HG02852 (cell line): ENCODE results near the gene CDC42SE2.
"Not testable (repeated sequence)": the region's sequence is repeated elsewhere in the genome, so short reads cannot be mapped to it uniquely, and the experiment has no call there.

Experiments used
- ATAC-seq: cut with Tn5 transposase; IDR thresholded peaks from one replicate; pipeline ENCODE4 v1.9.1; 2021; ENCODE audit warnings: mild to moderate bottlenecking, moderate library complexity; ENCODE audit not compliant: unreplicated experiment

CDC42SE2 gene

DNA sequence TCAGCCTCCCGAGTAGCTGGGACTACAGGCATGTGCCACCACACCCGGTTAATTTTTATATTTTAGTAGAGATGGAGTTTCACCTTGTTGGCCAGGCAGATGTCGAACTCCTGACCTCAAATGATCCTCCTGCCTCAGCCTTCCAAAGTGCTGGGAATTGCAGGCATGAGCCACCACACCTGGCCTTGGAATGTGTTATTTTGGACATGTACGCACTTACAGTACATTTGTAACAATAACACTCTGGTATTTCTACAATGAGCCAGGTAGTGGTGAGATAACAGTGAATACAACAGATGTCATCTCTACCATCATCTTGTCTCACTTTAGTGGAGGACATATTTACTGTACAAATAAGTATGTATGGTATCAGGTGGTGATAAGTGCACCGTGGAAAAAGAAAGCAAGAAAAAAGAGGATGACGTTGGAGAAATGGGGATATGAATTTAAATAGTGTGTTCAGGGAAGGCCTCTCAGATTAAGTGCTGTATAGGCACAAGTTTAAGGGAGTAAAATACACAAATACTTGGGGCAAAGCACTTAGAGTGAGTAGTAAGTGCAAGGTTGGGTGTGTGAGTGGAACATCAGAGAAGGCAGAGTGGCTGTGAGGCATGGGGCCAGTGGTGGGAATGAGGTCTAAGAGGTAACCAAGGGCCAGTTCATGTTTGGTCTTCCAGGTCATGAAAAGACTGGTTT, 100.1 kb downstream of the CDC42SE2 start:
- ATAC-seq: no peak

- no peak for ATAC-seq
Observed at GRCh38 chr5:131364507-131365050, 100.7 kb downstream of the CDC42SE2 start.

- no peak for ATAC-seq
Observed at GRCh38 chr5:131366428-131366827, 102.6 kb downstream of the CDC42SE2 start.

DNA sequence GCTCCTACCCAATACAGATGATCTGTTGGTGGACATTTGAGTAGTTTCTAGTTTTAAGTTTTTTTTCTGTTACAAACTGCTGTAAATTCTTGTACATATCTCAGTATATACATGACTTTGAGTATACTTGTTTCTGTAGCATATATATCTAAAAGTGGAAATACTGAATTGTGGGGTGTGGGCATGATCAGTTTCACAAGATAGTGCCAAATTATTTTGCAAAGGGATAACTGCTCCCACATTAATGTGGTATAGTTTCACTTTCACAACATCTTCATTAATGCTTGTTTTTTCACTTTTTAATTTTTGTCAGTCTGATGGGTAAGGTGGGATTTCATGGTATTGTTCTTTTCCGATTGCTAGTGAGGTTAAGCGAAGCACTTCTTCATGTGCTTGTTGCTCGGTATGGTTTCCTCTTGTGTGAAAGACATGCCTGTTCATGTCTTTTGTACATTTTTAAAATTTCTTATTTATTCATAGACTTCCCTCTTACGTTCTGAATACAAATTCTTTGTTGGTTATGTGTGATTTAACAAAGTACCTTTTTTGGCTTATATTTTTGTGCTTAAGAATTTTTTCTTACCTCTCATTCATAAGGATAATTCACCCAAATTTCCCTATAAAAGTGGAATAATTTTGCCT, 103.5 kb downstream of the CDC42SE2 start:
- ATAC-seq: no peak

GRCh38 chr5:131368866-131369265, 105.0 kb downstream of the CDC42SE2 start:
- ATAC-seq: no peak

- no peak for ATAC-seq
Observed at GRCh38 chr5:131369558-131369957, 105.7 kb downstream of the CDC42SE2 start.

GRCh38 chr5:131371835-131372234, 108.0 kb downstream of the CDC42SE2 start:
- ATAC-seq: no peak

DNA sequence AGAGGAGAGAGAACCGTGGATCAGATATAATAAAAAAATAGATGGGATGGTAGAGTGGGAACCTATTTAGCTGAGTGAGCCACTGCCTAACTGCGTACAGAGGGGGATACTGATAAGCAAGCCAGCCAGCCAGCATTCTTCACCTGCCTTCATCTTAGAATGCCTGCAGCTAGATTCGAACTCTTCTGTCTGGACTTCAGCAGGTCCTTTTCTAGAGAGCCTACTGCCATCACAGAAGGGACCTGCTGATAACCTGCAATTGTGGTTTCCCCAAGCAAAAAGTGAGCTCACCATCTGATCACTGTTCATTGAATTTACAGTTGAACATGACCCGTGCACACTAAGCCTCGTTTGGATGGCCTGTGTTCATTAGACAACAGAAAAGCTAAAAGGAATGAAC, 109.4 kb downstream of the CDC42SE2 start:
- ATAC-seq: no peak

- ATAC-seq: no peak
Observed at GRCh38 chr5:131375351-131375750, 111.5 kb downstream of the CDC42SE2 start.

DNA sequence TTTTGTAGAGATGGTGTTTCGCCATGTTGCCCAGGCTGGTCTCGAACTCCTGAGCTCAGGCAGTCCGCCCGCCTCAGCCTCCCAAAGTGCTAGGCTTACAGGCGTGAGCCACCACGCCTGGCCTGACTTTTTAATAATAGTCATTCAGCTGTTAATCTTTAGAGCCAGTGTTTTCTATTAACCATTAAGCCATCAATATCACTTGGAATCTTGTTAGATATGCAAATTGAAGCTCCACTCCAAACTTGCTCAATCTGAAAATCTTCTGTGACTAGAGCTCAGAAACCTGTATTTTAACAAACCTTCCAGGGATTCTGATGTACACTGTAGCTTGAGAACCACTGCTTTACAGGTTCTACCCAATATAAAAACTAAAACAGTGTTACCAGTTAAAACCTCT, 113.5 kb downstream of the CDC42SE2 start:
- no peak for ATAC-seq

DNA sequence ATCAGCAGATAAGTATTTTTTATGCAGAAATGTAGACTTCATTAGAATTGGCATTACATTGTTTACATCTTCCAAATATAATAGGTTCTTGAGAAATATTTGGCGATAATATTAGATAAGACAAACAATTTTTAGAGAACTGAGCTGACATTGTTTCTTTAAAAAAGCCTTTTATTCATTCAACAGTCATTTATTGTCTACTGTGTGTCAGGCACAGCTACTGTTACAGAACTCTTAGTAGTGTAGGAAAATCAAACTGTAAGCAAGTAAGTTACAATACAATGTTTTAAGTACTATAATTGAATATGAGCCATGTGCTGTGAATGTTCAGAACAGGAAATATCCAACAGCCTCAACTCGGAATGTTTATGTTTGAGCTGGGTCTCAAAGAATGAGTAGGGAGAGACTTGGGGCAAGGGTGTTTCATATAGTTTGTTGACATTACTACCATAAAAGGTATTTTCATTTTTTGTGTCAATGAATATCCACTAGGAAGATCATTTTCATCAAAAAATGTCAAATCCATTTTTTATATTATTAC, 114.0 kb downstream of the CDC42SE2 start:
- ATAC-seq: no peak

- no peak for ATAC-seq
Observed at GRCh38 chr5:131378721-131379541, 115.1 kb downstream of the CDC42SE2 start.

GRCh38 chr5:131379723-131380122, 115.9 kb downstream of the CDC42SE2 start:
- no peak for ATAC-seq

- not testable (repeated sequence) for ATAC-seq
Observed at GRCh38 chr5:131380238-131380637, 116.4 kb downstream of the CDC42SE2 start.

DNA sequence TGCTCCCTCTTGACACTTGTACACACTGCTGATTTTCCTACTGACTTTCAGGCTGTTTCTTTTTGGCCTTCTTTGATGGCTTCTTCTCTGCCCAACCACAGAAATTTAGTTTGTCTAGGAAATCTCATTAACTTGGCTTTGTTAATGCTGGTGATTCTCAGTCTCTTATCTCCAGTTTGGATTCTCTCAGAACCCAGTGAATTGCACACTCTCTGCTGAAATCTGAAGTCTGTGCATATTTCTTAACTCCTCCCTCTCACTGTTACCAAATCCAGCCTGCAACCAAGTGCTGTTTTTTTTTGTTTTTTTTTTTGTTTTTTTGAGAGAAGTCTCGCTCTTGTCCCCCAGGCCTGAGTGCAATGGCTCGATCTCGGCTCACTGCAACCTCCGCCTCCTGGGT, 117.2 kb downstream of the CDC42SE2 start:
- no peak for ATAC-seq

GRCh38 chr5:131381777-131382176, 117.9 kb downstream of the CDC42SE2 start:
- ATAC-seq: peak; percentile 63

DNA sequence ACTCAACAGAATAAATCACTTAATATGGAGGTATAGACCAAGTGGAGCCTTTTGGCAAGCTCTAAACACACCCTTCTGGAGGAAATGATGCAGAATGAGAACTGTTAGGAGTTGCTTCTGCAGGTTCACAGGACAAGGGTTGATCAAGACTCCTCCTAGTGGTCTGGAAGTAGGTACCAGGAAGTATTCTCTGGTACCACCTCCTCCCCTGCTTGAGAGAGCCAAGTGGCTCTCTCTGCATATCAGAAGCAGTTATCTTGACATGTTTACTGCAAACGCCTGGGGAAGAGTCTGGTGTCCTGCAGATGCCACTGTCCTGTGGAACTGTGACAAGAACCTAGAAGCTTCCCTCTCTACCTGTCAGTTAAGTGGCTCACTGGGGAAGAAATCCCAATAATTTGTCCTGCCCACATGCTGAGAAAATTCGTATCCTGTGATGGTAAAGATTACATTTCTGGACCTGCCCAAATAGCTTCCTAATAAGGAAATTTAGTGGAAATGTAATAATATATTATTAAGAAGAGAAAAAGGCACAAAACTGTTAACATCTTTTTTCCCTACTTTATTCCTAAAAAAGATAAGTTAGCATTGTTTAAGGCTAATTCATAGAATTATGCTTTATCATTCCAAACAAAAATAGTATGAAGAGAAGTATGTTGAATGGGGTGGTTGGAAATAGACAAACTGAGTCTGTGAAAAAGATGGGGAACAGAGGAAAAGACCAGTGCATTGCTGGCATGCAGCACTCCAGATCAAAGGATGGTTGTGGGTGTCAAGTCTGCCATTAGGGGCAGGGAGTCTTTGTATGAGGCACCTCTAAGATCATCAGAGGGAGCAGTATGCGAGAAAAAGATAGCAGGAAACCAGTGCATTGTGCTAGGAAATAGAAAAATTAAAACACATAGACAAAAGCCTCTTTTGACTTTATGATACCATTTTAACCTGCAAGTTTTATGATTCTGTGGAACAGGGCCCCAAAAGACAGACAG, 118.8 kb downstream of the CDC42SE2 start:
- peak; percentile 61 for ATAC-seq

- ATAC-seq: no peak
Observed at GRCh38 chr5:131384173-131384572, 120.3 kb downstream of the CDC42SE2 start.

DNA sequence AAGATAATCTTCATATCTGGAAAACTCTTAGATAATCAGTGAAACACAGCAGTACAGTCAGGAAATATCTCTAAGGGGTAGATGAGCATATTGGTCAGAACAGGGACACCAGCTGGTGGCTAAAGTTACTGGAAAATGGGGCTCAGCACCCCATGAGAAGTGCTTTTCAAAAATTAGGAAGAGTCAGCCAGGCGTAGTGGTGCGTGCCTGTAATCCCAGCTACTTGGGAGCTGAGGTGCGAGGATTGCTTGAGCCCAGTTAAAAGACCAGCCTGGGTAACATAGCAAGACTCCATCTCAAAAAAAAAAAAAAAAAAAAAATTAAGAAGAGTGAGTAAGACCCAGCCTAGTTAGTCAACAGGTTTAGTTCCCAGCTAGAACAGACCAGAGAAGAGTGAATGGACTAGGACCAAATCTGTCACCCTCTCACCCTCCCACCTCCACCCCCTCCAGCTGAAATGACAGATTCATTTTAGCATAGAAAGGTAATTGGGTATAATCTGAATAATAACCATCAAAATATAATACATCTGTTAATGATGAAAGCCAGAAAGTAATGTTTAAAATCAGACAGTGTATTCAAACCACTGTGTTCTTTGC, 120.9 kb downstream of the CDC42SE2 start:
- ATAC-seq: no peak

- no peak for ATAC-seq
Observed at GRCh38 chr5:131386124-131386523, 122.3 kb downstream of the CDC42SE2 start.
